GM08714 (cell line): ENCODE results near the gene GGT6.
A peak's percentile ranks its signal among the peaks of the same experiment; 100 is the strongest.

ENCODE experiments used
- H3K4me3 ChIP-seq: fragments of 200-500 bp; sonication (Bioruptor generic); 2 replicates; pipeline ENCODE4 v1.5.1; 2014; ENCODE audit warnings: mild to moderate bottlenecking, low read length, inconsistent platforms
- ZNF274 ChIP-seq: IDR thresholded peaks from 2 replicates; pipeline ENCODE4 v1.6.1; 2012; ENCODE audit warnings: mild to moderate bottlenecking, low read depth, low read length

GGT6 gene

GRCh38 chr17:4569591-4569990, 9.2 kb upstream of the GGT6 start:
- TF ChIP-seq ZNF274 = no peak
- H3K4me3 ChIP-seq = no peak overlapping the region

GRCh38 chr17:4566785-4567184, 6.4 kb upstream of the GGT6 start:
- no peak for TF ChIP-seq ZNF274
- H3K4me3 ChIP-seq = no peak overlapping the region

- no peak for TF ChIP-seq ZNF274
- no peak overlapping the region for H3K4me3 ChIP-seq
These were observed 5.1 kb upstream of the GGT6 start for GRCh38 chr17:4565209-4566141.

- TF ChIP-seq ZNF274 = no peak
- no peak overlapping the region for H3K4me3 ChIP-seq
These were observed 1.9 kb upstream of the GGT6 start for GRCh38 chr17:4562015-4562969.

GRCh38 chr17:4560837-4561256, 470 bp upstream of the GGT6 start:
- TF ChIP-seq ZNF274 = no peak
- no peak overlapping the region for H3K4me3 ChIP-seq

- TF ChIP-seq ZNF274 = no peak
- H3K4me3 ChIP-seq = no peak overlapping the region
These were observed 411 bp downstream of the GGT6 start for GRCh38 chr17:4559966-4560365.

- H3K4me3 ChIP-seq = no peak overlapping the region
- no peak for TF ChIP-seq ZNF274
These were observed 1.1 kb downstream of the GGT6 start for GRCh38 chr17:4559139-4559791.

GRCh38 chr17:4558347-4558971, 1.9 kb downstream of the GGT6 start:
- no peak overlapping the region for H3K4me3 ChIP-seq
- TF ChIP-seq ZNF274 = no peak

- no peak overlapping the region for H3K4me3 ChIP-seq
- no peak for TF ChIP-seq ZNF274
These were observed 2.6 kb downstream of the GGT6 start for GRCh38 chr17:4557626-4558346.

GRCh38 chr17:4556996-4557395, 3.4 kb downstream of the GGT6 start:
- no peak overlapping the region for H3K4me3 ChIP-seq
- no peak for TF ChIP-seq ZNF274

GRCh38 chr17:4555873-4556759, 4.3 kb downstream of the GGT6 start:
- peak overlapping the region; percentile 69 for H3K4me3 ChIP-seq
- TF ChIP-seq ZNF274 = no peak
